HG03439 (cell line): ENCODE data around the gene AKT1.
"Not testable (repeated sequence)": the region's sequence is repeated elsewhere in the genome, so short reads cannot be mapped to it uniquely, and the experiment has no call there.

Experiments used
- ATAC-seq: cut with Tn5 transposase; IDR thresholded peaks from one replicate; pipeline ENCODE4 v1.9.1; 2021; ENCODE audit warnings: mild to moderate bottlenecking, moderate library complexity; ENCODE audit not compliant: unreplicated experiment

AKT1 gene

DNA sequence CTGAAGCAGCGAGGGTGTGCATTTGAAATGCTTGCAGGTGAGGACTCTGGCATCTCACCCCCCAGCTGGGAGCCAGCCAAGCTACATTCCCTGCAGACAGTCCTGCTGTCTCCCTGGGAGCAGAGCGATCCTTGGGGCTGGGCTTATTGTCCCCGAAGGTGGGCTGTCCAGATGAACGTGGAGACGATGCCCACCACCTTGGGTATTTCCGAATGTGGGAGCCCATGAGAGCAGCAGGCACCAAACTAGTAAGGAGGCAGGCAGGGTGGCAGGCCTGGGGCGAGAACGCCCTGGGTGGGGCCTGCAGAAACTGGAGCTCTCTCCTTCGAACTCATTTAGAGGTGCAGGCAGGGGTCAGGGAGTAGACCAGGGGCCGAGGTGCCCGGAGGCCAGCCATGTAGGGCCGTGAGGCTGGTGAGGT, 23.8 kb upstream of the AKT1 start:
- no peak for ATAC-seq

DNA sequence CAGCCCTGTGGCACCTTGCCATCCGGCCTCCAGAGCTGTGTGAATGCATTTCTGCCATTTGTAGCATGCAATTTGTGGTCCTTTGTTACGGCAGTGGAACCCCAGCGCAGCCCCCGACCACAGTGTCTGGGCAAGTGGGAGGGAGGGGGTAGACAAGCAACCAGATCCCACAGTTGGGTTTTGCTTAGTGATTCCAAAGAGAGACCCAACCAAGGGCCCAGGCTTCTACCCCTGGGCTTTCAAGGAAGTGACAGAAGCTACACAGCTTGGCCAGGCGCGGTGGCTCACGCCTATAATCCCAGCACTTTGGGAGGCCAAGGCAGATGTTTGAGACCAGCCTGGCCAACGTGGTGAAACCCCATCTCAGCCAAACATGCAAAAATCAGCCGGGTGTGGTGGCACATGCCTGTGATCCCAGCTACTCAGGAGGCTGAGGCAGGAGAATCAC, 23.2 kb upstream of the AKT1 start:
- no peak for ATAC-seq

DNA sequence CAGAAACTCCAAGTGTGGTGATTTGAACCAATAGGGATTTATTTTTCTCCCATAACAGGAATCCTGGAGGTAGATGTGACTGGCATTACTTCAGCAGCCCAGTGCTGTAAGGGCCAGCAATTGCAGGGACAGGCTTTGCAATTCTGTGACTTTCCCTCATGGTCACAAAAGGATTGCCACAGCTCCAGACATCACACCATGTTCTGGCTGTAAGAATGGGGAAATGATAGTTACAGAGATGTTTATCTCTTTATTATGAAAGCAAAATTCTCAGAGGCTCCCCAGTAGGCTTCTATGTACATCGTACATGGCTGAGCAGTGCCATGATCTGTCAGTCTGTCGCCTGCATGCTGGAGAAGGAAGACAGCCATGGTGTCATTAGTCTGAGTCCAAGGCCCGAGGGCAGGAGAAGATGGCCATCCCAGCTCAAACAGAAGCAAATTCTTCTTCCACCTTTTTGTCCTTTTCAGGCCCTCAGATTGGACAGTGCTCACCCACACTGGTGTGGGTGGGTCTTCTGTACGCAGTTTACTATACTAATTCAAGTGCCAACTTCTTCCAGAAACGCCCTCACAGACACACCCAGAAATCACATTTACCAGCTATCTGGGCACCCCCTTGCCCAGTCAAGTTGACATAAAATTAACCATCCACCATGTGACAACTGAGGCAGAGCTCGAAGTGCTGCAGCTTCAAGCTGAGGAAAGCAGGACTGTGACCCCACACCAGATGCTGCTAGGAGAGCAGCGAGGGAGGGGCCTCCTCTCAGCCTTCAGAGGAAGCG, 22.6 kb upstream of the AKT1 start:
- no peak for ATAC-seq

DNA sequence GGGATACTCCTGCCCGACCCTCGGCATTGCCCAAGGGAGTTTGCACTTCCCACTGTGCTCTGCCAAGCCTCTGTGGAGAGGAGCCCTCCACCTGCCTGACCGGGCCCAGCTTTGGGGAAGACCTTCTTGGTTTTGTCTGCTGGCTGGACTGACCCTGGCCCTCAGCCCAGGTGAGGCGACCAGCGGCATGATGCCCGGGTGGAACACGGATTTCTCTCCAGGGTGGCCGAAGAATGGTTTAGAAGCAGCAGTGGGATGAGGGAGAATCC, 21.0 kb upstream of the AKT1 start:
- ATAC-seq, result peak; percentile 14

DNA sequence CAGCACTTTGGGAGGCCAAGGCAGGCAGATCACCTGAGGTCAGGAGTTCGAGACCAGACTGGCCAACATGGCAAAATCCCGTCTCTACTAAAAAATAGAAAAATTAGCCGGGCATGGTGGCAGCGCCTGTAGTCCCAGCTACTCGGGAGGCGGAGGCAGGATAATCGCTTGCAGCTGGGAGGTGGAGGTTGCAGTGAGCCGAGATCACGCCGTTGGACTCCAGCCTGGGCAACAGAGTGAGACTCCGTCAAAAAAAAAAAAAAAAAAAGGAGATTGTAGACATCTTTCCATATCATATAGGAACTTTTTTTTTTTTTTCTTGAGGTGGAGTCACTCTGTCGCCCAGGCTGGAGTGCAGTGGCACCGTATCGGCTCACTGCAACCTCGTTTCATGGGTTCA, 19.2 kb upstream of the AKT1 start:
- ATAC-seq, result not testable (repeated sequence)

DNA sequence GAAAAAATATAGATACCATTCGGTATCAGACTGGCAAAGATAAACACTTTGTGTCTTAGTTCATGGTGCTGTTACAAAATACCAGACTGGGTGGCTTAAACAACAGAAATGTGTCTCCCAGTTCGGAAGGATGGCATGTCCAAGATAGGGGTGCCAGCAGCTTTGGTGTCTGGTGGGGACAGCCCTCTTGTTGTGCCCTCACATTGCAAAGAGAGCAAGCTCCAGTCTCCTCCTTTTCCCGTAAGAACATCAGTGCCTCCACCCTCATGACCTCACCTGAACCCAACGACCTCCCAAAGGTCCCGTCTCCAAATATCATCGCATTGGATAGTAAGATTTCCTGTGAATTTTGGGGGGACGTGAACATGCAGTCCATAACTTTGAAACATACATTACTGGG, 17.7 kb upstream of the AKT1 start:
- ATAC-seq, result no peak

DNA sequence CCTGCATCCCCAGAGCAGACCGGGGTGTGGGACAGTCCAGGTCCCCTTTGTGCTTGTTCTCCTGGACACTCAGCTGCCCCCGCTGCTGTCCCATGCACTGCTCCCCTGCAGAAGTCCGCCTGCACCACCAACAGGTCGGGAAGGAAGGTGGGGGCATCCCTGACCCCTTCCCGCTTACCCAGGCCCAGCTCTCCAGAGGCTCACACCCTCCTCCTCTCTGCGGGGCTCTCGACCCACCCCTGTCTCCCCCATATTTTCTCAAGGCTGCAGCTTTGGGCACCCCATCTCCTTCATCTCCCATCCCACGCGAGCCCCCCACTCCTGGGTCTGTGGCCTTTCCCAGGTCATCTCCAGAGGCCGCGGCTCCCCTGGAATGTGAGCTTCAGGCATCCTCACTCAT, 14.8 kb upstream of the AKT1 start:
- no peak for ATAC-seq

DNA sequence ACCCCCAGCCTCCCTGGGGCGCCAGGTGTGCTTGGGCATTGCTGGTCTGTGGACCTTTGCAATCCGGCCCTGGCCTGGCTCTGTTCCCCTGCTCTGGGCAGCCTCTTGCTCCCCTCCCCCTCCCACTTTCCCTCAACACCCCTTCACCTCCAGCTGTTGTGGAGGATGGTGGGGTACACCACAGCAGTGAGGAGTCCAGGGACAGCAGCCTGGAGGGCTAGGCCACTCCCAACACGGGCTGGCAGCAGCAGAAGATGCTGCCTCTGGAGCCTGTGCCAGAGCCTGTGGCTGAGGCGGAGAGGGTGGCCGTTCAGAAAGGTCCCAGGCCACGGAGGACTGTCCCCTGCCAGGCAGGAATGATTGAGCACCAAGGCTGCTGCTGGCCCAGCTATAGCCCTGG, 12.9 kb upstream of the AKT1 start:
- no peak for ATAC-seq

DNA sequence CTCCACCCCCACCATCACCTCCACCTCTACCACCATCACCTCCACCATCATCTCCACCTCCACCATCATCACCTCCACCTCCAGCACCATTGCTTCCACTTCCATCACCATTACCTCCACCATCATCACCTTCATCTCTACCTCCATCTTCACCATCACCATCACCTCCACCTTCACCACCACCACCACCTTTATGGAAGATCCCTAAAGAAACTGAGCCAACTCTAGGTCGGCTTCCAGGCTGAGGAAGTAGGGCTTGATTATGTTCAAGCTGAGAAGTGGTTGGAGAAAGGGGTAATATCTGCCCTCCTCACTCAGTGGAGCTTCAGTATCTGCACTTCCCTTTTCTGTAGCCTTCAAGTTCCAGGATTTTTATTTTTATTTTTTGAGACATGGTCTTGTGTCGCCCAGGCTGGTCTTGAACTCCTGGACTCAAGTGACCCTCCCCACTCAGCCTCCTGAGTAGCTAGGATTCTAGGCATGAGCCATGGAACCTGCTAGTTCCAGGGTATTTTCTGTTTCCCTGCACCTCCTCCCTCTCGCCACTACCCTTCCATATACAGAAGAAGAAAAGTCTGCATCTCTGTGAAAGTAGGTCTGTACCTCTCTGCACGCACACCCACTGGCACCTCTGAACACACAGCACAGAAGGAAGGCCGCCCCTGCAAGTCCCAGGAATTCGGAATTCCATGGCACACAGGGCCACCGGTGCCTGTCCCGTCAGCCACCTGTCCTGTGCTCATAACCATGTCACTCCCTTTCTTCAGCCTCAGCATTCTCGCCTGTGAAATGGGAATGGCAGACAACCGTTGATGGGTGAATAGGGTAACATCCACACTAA, 11.3 kb upstream of the AKT1 start:
- no peak for ATAC-seq

DNA sequence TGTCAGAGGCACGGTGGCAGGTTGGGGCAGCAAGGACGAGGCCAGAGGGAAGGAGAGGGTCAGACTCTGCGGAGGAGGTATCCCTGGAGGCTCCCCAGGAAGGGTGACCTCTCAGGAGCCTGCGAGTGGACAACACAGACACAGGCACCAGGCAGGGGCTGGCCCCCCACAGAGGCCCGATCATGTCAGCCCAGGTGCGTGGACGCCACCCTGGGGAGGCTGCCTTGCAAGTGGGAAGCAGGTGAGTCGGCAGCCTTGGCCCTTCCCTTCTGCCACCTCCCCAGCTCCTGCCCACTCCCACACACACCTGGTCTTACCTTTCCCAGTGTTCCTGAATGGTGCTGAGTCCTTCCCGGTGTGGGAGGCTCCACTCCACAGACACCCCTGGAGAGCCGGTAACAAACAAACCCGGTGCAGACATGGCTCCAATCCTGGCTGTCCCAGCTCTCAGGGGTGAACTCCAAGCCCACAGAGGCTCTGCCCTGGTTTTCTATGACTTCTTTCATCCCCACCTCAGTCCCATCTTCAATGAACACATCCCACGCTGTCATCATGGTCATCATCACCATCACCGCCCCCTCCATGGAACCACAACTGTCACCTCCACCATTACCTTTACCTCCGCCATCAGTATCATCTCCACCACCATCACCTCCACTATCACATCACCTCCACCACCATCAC, 10.5 kb upstream of the AKT1 start:
- ATAC-seq, result no peak

DNA sequence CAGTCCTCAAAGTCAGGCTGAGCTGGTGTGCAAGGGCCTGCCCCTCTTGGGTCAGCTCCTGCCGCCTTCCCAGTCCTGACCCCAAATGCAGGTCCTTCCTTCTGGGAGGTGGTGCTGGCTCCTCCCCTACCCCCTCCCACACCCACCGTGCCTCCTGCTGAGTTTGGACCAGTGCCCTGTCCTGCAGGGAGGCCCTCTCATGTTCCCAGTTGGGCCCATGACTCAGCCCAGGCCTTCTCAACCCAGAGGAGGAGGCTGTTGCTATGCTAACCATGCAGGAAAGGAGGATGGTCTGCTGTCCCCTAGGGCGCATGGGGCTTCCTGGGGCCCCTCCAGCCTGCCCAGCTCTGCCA, 9.8 kb upstream of the AKT1 start:
- no peak for ATAC-seq

DNA sequence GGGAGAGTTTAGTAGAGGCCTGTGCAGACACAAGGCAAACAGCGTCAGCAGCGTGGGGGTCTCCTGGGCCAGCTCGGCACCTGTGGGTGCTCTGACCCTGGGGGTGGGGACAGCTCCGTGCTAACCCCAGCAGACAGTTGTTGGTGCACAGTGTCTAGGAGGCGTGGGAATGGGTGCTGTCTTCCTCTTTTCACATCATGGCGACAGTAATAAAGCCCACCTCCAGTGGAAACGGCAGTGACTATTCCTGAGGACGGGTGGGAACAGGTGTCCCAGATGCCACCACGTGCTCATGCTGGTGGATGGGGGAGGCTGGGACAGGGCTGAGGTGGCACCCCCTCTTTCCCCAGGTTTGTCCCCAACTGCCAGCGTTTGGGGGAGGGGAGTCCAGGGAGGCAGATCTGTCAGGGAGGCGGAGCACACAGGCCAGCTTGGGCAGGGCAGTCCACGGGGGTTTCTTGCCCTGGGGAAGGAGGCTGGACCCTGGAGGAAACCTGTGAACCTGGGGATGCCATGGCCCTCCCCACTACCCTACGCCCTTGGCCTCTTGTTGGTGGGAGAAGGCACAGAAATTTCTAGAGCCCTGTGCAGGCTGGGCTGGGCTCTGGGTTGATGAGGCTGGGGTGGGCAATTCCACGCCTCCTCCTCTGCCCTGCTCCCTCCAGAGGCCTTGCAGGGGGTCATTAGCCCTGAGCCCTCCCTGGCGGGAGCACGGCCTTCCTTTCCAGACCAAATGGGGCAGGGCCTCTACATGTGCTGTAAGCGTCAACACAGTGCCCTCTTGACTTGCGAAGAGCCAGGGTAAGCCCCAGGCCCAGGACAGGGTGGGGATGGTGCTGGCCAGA, 9.2 kb upstream of the AKT1 start:
- ATAC-seq, result no peak

DNA sequence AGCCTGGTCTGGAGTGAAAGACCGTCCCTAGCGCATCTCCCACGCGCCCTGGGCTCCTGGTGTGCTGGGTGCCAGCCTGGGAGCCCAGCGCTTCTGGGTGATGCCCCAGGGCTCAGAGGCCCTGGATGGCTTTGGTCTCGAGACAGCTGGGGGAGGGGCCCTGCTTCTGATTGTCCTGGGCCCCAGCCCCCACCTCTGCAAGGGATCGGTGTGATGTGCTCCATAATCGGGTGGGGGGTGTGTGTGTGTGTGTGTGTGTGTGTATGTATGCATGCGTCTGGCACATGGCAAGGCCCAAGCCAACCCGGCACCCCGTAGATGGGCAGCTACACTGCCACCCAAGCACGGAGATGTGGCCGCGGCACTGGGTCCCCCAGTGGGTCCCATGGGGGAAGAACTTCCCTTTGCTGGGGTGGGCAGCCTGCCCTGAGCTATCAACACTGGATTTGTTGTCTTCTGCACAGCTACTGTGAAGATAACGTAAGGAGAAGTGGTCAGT, 8.4 kb upstream of the AKT1 start:
- ATAC-seq, result no peak

DNA sequence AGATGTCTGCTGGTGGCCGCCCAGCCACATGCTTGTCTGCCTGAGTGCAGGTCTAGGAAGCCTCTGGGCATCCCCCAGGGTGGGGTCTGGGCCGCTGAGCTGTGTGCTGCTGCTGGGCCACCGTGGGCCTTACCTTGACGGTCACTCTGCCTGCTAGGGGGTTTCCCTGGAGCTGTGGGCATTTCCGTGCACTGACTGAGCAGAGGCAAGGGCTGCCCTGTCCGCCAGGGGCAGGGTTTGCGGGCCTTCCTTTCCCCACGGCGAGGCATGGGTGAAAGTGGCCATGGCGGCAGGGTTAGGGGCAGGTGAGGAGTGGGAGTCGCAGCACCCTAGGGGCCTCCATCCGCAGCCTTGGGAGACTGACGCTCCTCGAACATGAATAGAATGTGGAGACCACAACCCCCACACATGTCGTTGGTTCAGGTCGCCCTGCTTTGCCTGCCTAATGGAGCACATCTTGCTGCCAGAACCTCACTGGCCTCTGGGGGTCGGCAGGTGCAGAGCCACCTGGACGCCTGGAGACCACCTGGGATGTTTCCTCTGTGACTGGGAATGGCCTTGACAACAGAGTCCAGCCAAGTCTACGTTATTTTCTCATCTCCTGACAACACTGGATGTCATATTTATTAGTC, 7.8 kb upstream of the AKT1 start:
- ATAC-seq, result no peak

DNA sequence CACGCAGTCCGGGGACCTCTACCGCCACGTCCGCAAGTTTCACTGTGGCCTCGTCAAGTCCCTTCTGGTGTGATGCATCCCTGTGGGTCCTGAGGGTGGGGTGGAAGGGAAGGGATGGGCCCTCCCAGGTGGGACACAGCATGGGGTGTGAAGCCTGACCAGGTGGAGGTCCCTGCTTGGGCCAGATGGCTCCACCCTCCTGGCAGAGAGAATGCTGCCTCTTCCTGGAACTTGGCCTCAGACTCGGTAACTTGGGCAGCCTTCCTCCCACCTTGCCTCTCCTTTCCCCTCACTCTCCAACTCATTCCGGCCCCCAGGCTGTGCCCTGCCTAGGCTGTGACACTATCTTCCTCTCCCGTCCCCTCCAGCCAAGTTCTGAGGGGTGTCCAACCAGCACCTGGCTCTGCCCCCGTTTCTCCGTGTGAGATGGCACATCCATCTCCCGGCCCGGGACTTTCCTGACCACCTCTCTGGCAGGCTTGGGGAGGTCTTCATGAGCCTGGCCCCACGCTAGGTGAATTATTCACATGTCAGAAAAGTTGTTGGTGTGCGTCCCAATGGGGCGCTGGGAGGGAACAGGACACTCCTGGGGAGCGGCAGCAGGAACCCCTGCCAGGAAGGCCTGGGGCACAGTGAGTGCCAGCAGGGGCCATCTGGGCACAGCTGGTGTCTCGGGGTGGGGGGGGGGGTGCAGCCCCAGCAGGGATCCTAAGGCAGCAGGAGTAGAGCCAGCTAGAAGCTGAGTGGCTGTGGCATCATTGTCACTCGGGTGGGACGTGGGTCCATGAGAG, 7.0 kb upstream of the AKT1 start:
- no peak for ATAC-seq

DNA sequence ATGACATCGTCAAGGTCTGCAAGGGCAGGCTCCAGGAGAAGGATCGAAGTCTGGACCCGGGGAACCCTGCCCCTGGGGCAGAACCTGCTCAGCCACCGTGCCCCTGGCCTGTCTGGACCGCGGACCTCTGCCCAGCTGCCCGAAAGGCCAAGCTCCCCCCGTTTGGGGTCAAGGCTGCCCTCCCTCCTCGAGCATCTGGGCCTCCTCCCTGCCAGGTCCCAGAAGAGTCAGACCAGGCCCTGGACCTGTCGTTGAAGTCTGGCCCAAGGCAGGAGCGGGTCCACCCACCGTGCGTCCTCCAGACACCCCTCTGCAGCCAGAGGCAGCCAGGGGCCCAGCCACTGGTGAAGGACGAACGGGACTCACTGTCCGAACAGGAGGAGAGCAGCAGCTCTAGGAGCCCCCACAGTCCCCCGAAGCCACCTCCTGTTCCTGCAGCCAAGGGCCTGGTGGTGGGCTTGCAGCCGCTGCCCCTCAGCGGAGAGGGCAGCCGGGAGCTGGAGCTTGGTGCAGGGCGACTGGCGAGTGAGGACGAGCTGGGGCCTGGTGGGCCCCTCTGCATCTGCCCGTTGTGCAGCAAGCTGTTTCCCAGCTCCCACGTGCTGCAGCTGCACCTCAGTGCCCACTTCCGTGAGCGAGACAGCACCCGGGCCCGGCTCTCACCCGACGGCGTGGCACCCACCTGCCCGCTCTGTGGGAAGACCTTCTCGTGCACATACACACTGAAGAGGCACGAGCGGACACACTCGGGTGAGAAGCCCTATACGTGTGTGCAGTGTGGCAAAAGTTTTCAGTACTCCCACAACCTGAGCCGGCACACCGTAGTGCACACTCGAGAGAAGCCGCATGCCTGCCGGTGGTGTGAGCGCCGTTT, 6.2 kb upstream of the AKT1 start:
- ATAC-seq, result no peak

DNA sequence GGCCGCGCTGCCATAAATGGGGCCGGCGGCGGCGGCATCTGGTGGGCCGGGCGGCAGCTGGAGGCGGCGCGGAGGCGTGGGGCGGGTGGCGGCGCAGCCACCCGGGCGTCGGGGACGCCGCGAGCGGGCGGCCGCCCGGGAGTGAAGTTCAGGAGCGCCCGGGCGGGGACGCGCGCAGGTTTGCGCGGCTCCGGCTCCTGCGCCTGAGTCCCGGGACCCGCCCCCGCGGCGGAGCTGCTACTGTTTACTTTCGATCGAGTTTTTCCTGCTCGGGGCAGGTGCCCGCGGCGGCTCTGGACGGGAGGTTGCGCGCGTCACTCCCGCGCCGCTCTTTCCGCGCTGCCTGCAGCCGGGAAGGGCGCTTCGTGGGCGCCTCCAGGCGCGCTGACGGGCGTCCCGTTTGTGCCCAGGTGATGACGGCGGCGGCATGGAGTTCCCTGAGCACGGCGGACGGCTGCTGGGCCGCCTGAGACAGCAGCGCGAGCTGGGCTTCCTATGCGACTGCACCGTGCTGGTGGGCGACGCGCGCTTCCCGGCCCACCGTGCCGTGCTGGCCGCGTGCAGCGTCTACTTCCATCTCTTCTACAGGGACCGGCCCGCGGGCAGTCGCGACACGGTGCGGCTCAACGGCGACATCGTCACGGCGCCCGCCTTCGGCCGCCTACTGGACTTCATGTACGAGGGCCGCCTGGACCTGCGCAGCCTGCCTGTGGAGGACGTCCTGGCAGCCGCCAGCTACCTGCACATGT, 5.4 kb upstream of the AKT1 start, which contains the start of gene ZBTB42:
Gene ZBTB42, plus strand, starts transcription at position 331 of the 749 bp plus-strand sequence. Its CDS starts 97 bp downstream, at position 428.
- ATAC-seq, result peak; percentile 25
